ENCODE data around the gene LZTFL1.

The LZTFL1 gene

DNA sequence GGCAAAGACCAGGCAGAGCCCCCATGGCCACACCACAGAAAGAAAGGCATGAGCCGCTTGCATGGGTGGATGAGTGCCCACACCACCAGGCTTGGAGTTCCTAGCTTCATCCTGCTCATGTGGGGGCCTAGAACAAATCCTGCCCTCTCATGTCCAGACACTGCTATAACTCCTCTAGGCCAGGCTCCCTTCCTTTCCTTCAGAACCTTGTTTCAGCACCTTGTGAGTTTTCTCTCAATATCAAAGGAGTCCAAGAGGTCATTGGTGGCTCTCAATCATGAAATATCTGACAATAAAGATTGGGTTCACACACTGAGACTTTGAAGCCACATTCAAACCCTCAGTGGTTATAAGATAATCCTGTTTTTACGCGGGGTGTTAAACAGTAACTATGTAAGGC is 58.3 kb downstream of the LZTFL1 start:
- H3K4me1 Mint-ChIP-seq (ENCODE audit: low read depth in 2 of 2), result no peaks in the 10 kb centered on the region
- peaks cover 8 to 19% of the 10 kb centered on the region in 2 donors for H3K27me3 Mint-ChIP-seq
- DNase-seq (no peak), ATAC-seq (replicated peaks) (no peak)
- H3K9me3 Mint-ChIP-seq, result peaks cover 0 to 2% of the 10 kb centered on the region in 2 donors
- no peak overlapping the region for H3K4me3 Mint-ChIP-seq
- H3K36me3 Mint-ChIP-seq (ENCODE audit: insufficient read depth), result no peaks in the 10 kb centered on the region
- no peak overlapping the region for H3K27ac Mint-ChIP-seq

DNA sequence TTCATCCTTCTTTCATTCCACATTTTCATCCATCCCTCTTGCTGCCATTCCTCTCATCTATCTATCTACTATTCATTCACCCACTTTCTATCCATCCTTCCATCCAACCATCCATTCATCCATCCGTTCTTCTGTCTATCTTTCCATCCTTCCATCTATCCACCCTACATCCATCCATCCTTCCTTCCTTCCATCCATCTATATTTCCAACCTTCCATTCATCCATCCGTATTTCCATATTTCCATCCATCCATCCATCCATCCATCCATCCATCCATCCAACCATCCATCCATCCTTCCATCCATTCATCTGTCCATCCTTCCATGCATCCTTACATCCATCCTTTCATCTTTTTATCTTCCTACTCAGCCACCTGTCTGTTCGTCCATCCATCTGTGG is 59.5 kb downstream of the LZTFL1 start:
- H3K27me3 Mint-ChIP-seq, result peaks cover 6 to 15% of the 10 kb centered on the region in 2 donors
- DNase-seq (no peak), ATAC-seq (replicated peaks) (no peak)
- no peak overlapping the region for H3K27ac Mint-ChIP-seq
- no peaks in the 10 kb centered on the region for H3K36me3 Mint-ChIP-seq (ENCODE audit: insufficient read depth)
- H3K9me3 Mint-ChIP-seq, result peaks cover 0 to 2% of the 10 kb centered on the region in 2 donors
- H3K4me3 Mint-ChIP-seq, result no peak overlapping the region
- H3K4me1 Mint-ChIP-seq (ENCODE audit: low read depth in 2 of 2), result no peaks in the 10 kb centered on the region

GRCh38 chr3:45781841-45782240 is 60.1 kb downstream of the LZTFL1 start:
- H3K27ac Mint-ChIP-seq, result no peak overlapping the region
- no peak for ATAC-seq (replicated peaks)
- H3K9me3 Mint-ChIP-seq, result peaks cover 0 to 2% of the 10 kb centered on the region in 2 donors
- DNase-seq, result no peak
- no peaks in the 10 kb centered on the region for H3K36me3 Mint-ChIP-seq (ENCODE audit: insufficient read depth)
- H3K27me3 Mint-ChIP-seq, result peaks cover under 1 to 10% of the 10 kb centered on the region in 2 donors
- H3K4me3 Mint-ChIP-seq, result no peak overlapping the region
- H3K4me1 Mint-ChIP-seq (ENCODE audit: low read depth in 2 of 2), result no peaks in the 10 kb centered on the region

GRCh38 chr3:45781271-45781670 is 60.6 kb downstream of the LZTFL1 start:
- DNase-seq (no peak), ATAC-seq (replicated peaks) (no peak)
- no peaks in the 10 kb centered on the region for H3K36me3 Mint-ChIP-seq (ENCODE audit: insufficient read depth)
- no peak overlapping the region for H3K4me3 Mint-ChIP-seq
- H3K27me3 Mint-ChIP-seq, result peaks cover 0 to 9% of the 10 kb centered on the region in 2 donors
- H3K27ac Mint-ChIP-seq, result no peak overlapping the region
- no peaks in the 10 kb centered on the region for H3K4me1 Mint-ChIP-seq (ENCODE audit: low read depth in 2 of 2)
- peaks cover 0 to 2% of the 10 kb centered on the region in 2 donors for H3K9me3 Mint-ChIP-seq

- H3K36me3 Mint-ChIP-seq (ENCODE audit: insufficient read depth), result no peaks in the 10 kb centered on the region
- no peak for ATAC-seq (replicated peaks)
- peaks cover 0 to 2% of the 10 kb centered on the region in 2 donors for H3K9me3 Mint-ChIP-seq
- no peak overlapping the region for H3K4me3 Mint-ChIP-seq
- H3K4me1 Mint-ChIP-seq (ENCODE audit: low read depth in 2 of 2), result no peaks in the 10 kb centered on the region
- H3K27ac Mint-ChIP-seq, result no peak overlapping the region
- DNase-seq, result no peak
- H3K27me3 Mint-ChIP-seq, result peaks cover 0 to 10% of the 10 kb centered on the region in 2 donors
Measured at GRCh38 chr3:45779746-45780735, 61.9 kb downstream of the LZTFL1 start.

DNA sequence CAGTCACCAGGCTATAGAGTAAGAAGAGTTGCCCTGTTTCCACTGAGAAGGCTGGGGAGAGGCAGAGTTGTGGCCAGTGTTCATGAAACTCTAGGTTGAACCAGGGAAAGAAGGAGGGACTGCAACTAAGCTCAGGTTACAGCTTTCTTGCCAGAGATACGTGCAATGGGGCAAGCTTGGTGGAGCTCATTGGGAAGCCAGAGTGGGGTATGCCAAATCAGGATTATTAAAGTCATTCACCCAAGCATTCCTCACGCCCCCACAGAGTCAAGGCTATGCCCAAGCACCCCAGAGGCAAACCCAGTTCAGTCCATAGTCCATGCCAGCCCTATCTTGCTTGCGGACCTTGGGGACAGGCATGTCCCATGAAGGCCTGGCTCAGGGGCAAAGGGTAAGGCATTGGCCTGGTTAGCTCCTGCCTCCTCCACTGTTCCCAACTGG is 63.1 kb downstream of the LZTFL1 start:
- Mint-ChIP-seq H3K9me3 (no peaks in the 10 kb centered on the region), H3K27me3 (peaks cover 0 to 16% of the 10 kb centered on the region in 2 donors), H3K4me1 (ENCODE audit: low read depth in 2 of 2) (peaks cover 2 to 4% of the 10 kb centered on the region in 2 donors), H3K4me3 (no peak overlapping the region), H3K27ac (no peak overlapping the region), H3K36me3 (ENCODE audit: insufficient read depth) (no peaks in the 10 kb centered on the region)
- no peak for DNase-seq
- ATAC-seq (replicated peaks), result no peak

GRCh38 chr3:45777746-45778386 is 64.1 kb downstream of the LZTFL1 start:
- ATAC-seq (replicated peaks), result no peak
- Mint-ChIP-seq H3K4me3 (no peak overlapping the region), H3K27ac (no peak overlapping the region), H3K27me3 (peaks cover 0 to 16% of the 10 kb centered on the region in 2 donors), H3K4me1 (ENCODE audit: low read depth in 2 of 2) (peaks cover 5 to 9% of the 10 kb centered on the region in 2 donors), H3K36me3 (ENCODE audit: insufficient read depth) (no peaks in the 10 kb centered on the region), H3K9me3 (no peaks in the 10 kb centered on the region)
- DNase-seq, result no peak

GRCh38 chr3:45777111-45777745 is 64.7 kb downstream of the LZTFL1 start:
- H3K4me1 Mint-ChIP-seq (ENCODE audit: low read depth in 2 of 2), result peaks cover 7 to 15% of the 10 kb centered on the region in 2 donors
- no peak for DNase-seq
- H3K36me3 Mint-ChIP-seq (ENCODE audit: insufficient read depth), result no peaks in the 10 kb centered on the region
- ATAC-seq (replicated peaks), result no peak
- no peak overlapping the region for H3K4me3 Mint-ChIP-seq
- no peaks in the 10 kb centered on the region for H3K9me3 Mint-ChIP-seq
- H3K27me3 Mint-ChIP-seq, result peaks cover 0 to 16% of the 10 kb centered on the region in 2 donors
- H3K27ac Mint-ChIP-seq, result no peak overlapping the region

DNA sequence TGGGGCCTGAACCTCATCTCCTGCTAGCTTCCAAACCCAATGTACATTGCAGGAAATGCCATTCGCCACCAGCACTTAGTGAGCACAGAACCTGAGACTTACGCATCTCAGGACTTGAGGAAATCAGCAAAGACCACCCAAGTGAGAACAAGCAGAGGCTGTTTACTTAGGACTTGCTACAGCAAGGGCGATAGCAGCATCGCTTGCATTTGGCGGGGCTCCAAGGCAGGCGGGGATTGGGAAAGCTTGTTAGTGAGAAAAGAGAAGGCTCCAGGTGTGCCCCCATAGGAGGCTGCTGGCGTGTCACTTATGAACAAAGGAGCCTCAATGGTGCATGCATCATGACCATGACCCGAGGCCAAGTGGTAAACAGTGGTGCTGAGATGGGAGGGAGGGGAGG is 65.3 kb downstream of the LZTFL1 start:
- H3K4me1 Mint-ChIP-seq (ENCODE audit: low read depth in 2 of 2), result peaks cover 7 to 20% of the 10 kb centered on the region in 2 donors
- DNase-seq (no peak), ATAC-seq (replicated peaks) (no peak)
- peaks cover 0 to 16% of the 10 kb centered on the region in 2 donors for H3K27me3 Mint-ChIP-seq
- no peak overlapping the region for H3K27ac Mint-ChIP-seq
- no peaks in the 10 kb centered on the region for H3K9me3 Mint-ChIP-seq
- H3K36me3 Mint-ChIP-seq (ENCODE audit: insufficient read depth), result peaks cover under 1% of the 10 kb centered on the region
- no peak overlapping the region for H3K4me3 Mint-ChIP-seq

DNA sequence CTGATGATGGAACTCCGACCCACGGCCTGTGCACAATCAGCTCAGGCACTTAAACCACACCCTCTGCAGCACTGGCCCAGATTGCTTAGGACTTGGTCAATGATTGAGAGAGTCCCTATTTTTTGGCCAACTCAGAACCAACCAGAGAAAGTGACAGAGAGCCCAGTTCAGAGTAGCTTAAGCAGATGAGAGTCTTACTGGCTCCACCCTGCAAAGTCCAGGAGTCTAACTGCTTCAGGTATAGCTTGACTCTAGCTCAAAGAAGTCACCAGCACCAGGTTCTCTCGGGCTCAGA is 65.7 kb downstream of the LZTFL1 start:
- no peak for ATAC-seq (replicated peaks)
- H3K9me3 Mint-ChIP-seq, result no peaks in the 10 kb centered on the region
- H3K27ac Mint-ChIP-seq, result no peak overlapping the region

GRCh38 chr3:45775571-45776300 is 66.2 kb downstream of the LZTFL1 start:
- Mint-ChIP-seq H3K36me3 (ENCODE audit: insufficient read depth) (peaks cover 3% of the 10 kb centered on the region), H3K4me3 (no peak overlapping the region), H3K9me3 (no peaks in the 10 kb centered on the region), H3K27me3 (peaks cover 0 to 16% of the 10 kb centered on the region in 2 donors), H3K27ac (no peak overlapping the region), H3K4me1 (ENCODE audit: low read depth in 2 of 2) (peaks cover 7 to 23% of the 10 kb centered on the region in 2 donors)
- DNase-seq (no peak), ATAC-seq (replicated peaks) (no peak)

More for the DNA sequence above, 65.7 kb downstream of the LZTFL1 start:
- Mint-ChIP-seq H3K4me1 (ENCODE audit: low read depth in 2 of 2) (peaks cover 7 to 21% of the 10 kb centered on the region in 2 donors), H3K27me3 (peaks cover 0 to 16% of the 10 kb centered on the region in 2 donors), H3K36me3 (ENCODE audit: insufficient read depth) (peaks cover 3% of the 10 kb centered on the region), H3K4me3 (no peak overlapping the region)
- DNase-seq, result no peak

GRCh38 chr3:45774581-45775521 is 67.1 kb downstream of the LZTFL1 start:
- Mint-ChIP-seq H3K27me3 (peaks cover 0 to 16% of the 10 kb centered on the region in 2 donors), H3K4me3 (no peak overlapping the region), H3K9me3 (no peaks in the 10 kb centered on the region), H3K36me3 (ENCODE audit: insufficient read depth) (peaks cover 3% of the 10 kb centered on the region), H3K4me1 (ENCODE audit: low read depth in 2 of 2) (peaks cover 7 to 23% of the 10 kb centered on the region in 2 donors), H3K27ac (peak overlapping the region in 1 of 2 donors; percentile 18)
- no peak for DNase-seq
- ATAC-seq (replicated peaks), result no peak
